ENCODE data around the gene PLA2G4A. TPM values are rescaled to one million over a fixed set of nuclear protein-coding genes. Genes with fewer than 3 reads are reported as not detected.

The PLA2G4A gene
- total RNA-seq, 1 experiment from 2014 or later, result 0.39 TPM

DNA sequence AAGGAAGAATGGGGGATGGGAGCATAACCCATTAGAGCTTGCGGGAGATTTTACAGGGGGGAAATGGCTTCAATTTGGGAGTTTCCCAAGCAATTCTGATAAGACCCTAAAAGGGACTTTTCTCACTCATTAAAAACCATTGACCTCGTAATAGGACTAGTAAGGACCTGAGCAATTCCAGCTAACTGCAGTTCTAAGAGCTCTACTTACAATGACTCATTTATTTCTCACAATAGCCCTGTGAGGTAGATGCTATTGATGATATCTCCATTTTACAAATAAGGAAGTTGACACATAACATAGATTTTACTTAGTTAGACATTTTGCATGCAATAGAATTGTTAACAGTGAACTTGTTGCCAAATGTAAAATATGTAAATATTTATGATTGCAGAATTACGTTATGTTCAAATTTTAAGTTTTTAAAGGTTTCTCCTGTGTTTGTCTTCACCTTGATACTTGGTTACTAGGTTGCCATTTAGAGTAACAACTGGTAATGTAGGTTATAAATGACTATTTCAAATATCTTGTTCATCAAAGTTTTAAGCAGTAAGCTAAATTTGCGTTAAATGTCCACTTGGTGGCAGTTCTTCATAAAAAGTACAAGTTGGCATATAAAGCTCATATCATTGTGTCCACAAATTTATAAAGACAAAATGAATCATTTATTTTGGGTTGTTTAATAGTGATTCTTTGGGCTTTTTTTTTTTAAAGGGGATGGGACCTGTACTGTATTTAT is 182.0 kb downstream of the PLA2G4A start:
- H2BK12ac ChIP-seq (ENCODE audit: insufficient read length, low read depth, low read length), result no peak overlapping the region
- H3K23me2 ChIP-seq (ENCODE audit: insufficient read length, low read depth, low read length, poor library complexity, severe bottlenecking), result no peaks in the 10 kb centered on the region
- no peak overlapping the region for H2BK20ac ChIP-seq (ENCODE audit: low read depth, low read length, poor library complexity, severe bottlenecking)
- no peaks in the 10 kb centered on the region for H3K79me2 ChIP-seq (ENCODE audit: insufficient read depth, low read length)
- Mint-ChIP-seq H3K36me3 (ENCODE audit: insufficient read depth in 1 of 3, low read depth in 3 of 3) (peaks cover 13 to 32% (median 18%) of the 10 kb centered on the region in 3 experiments), H3K4me1 (peaks cover 13 to 19% of the 10 kb centered on the region in 2 experiments), H3K27ac (no peak overlapping the region), H3K27me3 (ENCODE audit: low read depth) (no peaks in the 10 kb centered on the region), H3K9me3 (peaks cover 27 to 34% of the 10 kb centered on the region in 2 experiments), H3K4me3 (no peak overlapping the region)
- no peak overlapping the region for H2AK5ac ChIP-seq (ENCODE audit: insufficient read length, low read length)
- H3K4me1 ChIP-seq (ENCODE audit: insufficient read depth, low read length), result no peaks in the 10 kb centered on the region
- no peaks in the 10 kb centered on the region for H3K79me1 ChIP-seq (ENCODE audit: insufficient read depth, low read depth, low read length, poor library complexity, severe bottlenecking)
- no peak overlapping the region for H3K56ac ChIP-seq (ENCODE audit: insufficient read length, low read depth, low read length)
- H4K8ac ChIP-seq (replicated peaks; ENCODE audit: insufficient read length, low read depth, low read length), result no peak overlapping the region
- no peak overlapping the region for H3K18ac ChIP-seq (ENCODE audit: insufficient read length, low read depth, low read length)
- H2BK120ac ChIP-seq (ENCODE audit: low read depth, low read length, poor library complexity, severe bottlenecking), result no peak overlapping the region
- H3K14ac ChIP-seq (ENCODE audit: insufficient read depth, low read length), result no peak overlapping the region
- no peak for DNase-seq
- peaks cover 6% of the 10 kb centered on the region for H3K9me3 ChIP-seq (ENCODE audit: control insufficient read depth, low read depth, low read length)
- H3K4ac ChIP-seq (ENCODE audit: low read depth, low read length), result no peak overlapping the region
- no peak overlapping the region for H3K23ac ChIP-seq (ENCODE audit: insufficient read length, low read depth, low read length)
- no peak overlapping the region for H2BK15ac ChIP-seq (ENCODE audit: low read depth, low read length)
- H3T11ph ChIP-seq (ENCODE audit: low read length), result no peak overlapping the region
- H3K27ac ChIP-seq (ENCODE audit: insufficient read length, low read depth, low read length), result no peak overlapping the region
- H4K91ac ChIP-seq (ENCODE audit: insufficient read length, low read depth, low read length), result no peak overlapping the region
- no peak overlapping the region for H4K5ac ChIP-seq (ENCODE audit: insufficient read length, low read depth, low read length)
- WGBS (ENCODE audit: extremely low coverage, insufficient read length, low lambda C conversion rate), result no CpG with 5 or more reads among the region's 4 CpGs
- H2BK5ac ChIP-seq (ENCODE audit: insufficient read length, low read length), result no peak overlapping the region
- H4K20me1 ChIP-seq (ENCODE audit: control insufficient read depth, insufficient read depth, insufficient read length), result no peaks in the 10 kb centered on the region
- H3K27me3 ChIP-seq (ENCODE audit: insufficient read depth, low read length), result no peaks in the 10 kb centered on the region
- H2AFZ ChIP-seq (ENCODE audit: low read length), result no peak overlapping the region
- no peak overlapping the region for H3K9ac ChIP-seq (ENCODE audit: extremely low read depth, insufficient read length, low read length)
- TF ChIP-seq, protein P1, sequence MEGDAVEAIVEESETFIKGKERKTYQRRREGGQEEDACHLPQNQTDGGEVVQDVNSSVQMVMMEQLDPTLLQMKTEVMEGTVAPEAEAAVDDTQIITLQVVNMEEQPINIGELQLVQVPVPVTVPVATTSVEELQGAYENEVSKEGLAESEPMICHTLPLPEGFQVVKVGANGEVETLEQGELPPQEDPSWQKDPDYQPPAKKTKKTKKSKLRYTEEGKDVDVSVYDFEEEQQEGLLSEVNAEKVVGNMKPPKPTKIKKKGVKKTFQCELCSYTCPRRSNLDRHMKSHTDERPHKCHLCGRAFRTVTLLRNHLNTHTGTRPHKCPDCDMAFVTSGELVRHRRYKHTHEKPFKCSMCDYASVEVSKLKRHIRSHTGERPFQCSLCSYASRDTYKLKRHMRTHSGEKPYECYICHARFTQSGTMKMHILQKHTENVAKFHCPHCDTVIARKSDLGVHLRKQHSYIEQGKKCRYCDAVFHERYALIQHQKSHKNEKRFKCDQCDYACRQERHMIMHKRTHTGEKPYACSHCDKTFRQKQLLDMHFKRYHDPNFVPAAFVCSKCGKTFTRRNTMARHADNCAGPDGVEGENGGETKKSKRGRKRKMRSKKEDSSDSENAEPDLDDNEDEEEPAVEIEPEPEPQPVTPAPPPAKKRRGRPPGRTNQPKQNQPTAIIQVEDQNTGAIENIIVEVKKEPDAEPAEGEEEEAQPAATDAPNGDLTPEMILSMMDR (conservative IDR thresholded peaks at IDR 0.05), result no peak
- H3K4me2 ChIP-seq (ENCODE audit: insufficient read depth, insufficient read length, low read length), result no peak overlapping the region
